K562 (cell line): ENCODE measurements around the gene NMS. TPM values are rescaled to one million over a fixed set of nuclear protein-coding genes. Genes with fewer than 3 reads are reported as not detected.

ENCODE experiments used
- ATAC-seq: fragments of 200-7000 bp; cut with Tn5 transposase; 3 replicates; pipeline ENCODE4 v1.9.1; 2020; ENCODE audit warnings: moderate library complexity
- BruUV-seq: library from RNA; stranded (reverse); fragments of 400-500 nt; replicated peaks from 2 replicates; lab custom pipeline; 2021; lab: Mats Ljungman, UMichigan
- CTCF ChIA-PET: fragments of 300-600 bp; formaldehyde crosslinking; extraction: SDS; loops from one replicate; lab custom pipeline; 2021; ENCODE audit warnings: low intra/inter-chr PET ratio; lab: Yijun Ruan, JAX
- POLR2A ChIA-PET: fragments of 300-600, 350-650 bp; sonication (Branson Sonifier 250); formaldehyde crosslinking; extraction: SDS; loops from one replicate; lab custom pipeline; 2021; ENCODE audit warnings: antibody characterized with exemption, inconsistent platforms; lab: Yijun Ruan, JAX
- DNase-seq, 4 experiments: peaks; one replicate each; pipeline versions ENCODE4 v3.0.0 to v3.0.0-alpha.2; 2011 to 2018; ENCODE audit warnings: low spot score in 3 of 4, mixed read lengths in 3 of 4; ENCODE audit errors: extremely low read depth in 1 of 4
- FAIRE-seq: peaks from 2 replicates; lab custom pipeline; 2011; peaks lifted over from hg19 to GRCh38; lab: Jason Lieb, UNC
- H2AFZ ChIP-seq: 2 replicates; pipeline ENCODE4 v1.6.0; 2011; ENCODE audit warnings: low read depth, low read length, control low read depth, inconsistent platforms
- H3K27ac ChIP-seq: fragments of 200-600 bp; 3 replicates; pipeline ENCODE4 v1.8.0; 2011; ENCODE audit warnings: low read depth, mild to moderate bottlenecking, control low read depth, inconsistent platforms, low read length, moderate library complexity, mixed read lengths; ENCODE audit errors: extremely low read depth
- H3K27me3 ChIP-seq, 2 experiments: fragments of 300-600 bp in 1 of 2; 2 replicates in 1 of 2; 3 replicates in 1 of 2; pipeline versions ENCODE4 v1.6.0 to v1.8.0; 2011; ENCODE audit warnings: inconsistent platforms in 2 of 2, low read length in 2 of 2, mild to moderate bottlenecking in 1 of 2, mixed read lengths in 1 of 2, moderate library complexity in 1 of 2; ENCODE audit not compliant: control insufficient read depth in 2 of 2, insufficient read depth in 2 of 2
- H3K36me3 ChIP-seq: fragments of 300-600 bp; 3 replicates; pipeline ENCODE4 v1.8.0; 2011; ENCODE audit warnings: mild to moderate bottlenecking, low read length, inconsistent platforms; ENCODE audit not compliant: control insufficient read depth, insufficient read depth
- H3K4me1 ChIP-seq, 2 experiments: fragments of 200-600 bp in 1 of 2; replicated peaks in 1 of 2; 2 replicates in 1 of 2; 3 replicates in 1 of 2; pipeline versions ENCODE4 v1.5.1 to v1.8.0; 2011; ENCODE audit warnings: inconsistent platforms in 2 of 2, low read length in 2 of 2, mild to moderate bottlenecking in 1 of 2, mixed read lengths in 1 of 2, moderate library complexity in 1 of 2; ENCODE audit not compliant: control insufficient read depth in 2 of 2, insufficient read depth in 2 of 2
- H3K4me2 ChIP-seq: 2 replicates; pipeline ENCODE4 v1.6.1; 2011; ENCODE audit warnings: low read length, control low read depth, inconsistent platforms, mixed read lengths; ENCODE audit not compliant: insufficient read depth
- H3K4me3 ChIP-seq: fragments of 200-600 bp; sonication (generic), shearing (Covaris generic); 2 replicates; pipeline ENCODE4 v1.5.1; 2016; ENCODE audit warnings: control low read depth, inconsistent platforms
- H3K79me2 ChIP-seq: fragments of 200-600 bp; 3 replicates; pipeline ENCODE4 v1.8.0; 2011; ENCODE audit warnings: low read length, inconsistent platforms; ENCODE audit not compliant: control insufficient read depth, insufficient read depth
- H3K9ac ChIP-seq, 2 experiments: 2 replicates each; pipeline versions ENCODE4 v1.6.0 to v1.6.1; 2011; ENCODE audit warnings: low read depth in 2 of 2, low read length in 2 of 2, control low read depth in 1 of 2, inconsistent platforms in 1 of 2, mild to moderate bottlenecking in 1 of 2, mixed read lengths in 1 of 2; ENCODE audit not compliant: insufficient read depth in 1 of 2
- H3K9me1 ChIP-seq: one replicate; pipeline ENCODE4 v1.6.0; 2011; ENCODE audit warnings: inconsistent platforms, mild to moderate bottlenecking, low read length, moderate library complexity; ENCODE audit not compliant: control insufficient read depth, insufficient read depth
- H3K9me3 ChIP-seq: replicated peaks from 2 replicates; pipeline ENCODE4 v1.5.1; 2011; ENCODE audit warnings: low read depth, low read length, inconsistent platforms; ENCODE audit not compliant: control insufficient read depth, insufficient read depth
- H4K20me1 ChIP-seq: replicated peaks from 2 replicates; pipeline ENCODE4 v1.6.1; 2011; ENCODE audit warnings: low read length, inconsistent platforms, mixed read lengths; ENCODE audit not compliant: control insufficient read depth, insufficient read depth
- BRD9 ChIP-seq: fragments of 450-650 bp; IDR thresholded peaks from 2 replicates; pipeline ENCODE4 v1.6.1; 2018; ENCODE audit warnings: low read depth; ENCODE audit not compliant: partially characterized antibody
- CBX3 ChIP-seq, 2 experiments: IDR thresholded peaks; 1 replicate in 1 of 2; 2 replicates in 1 of 2; pipeline ENCODE4 v1.6.1; 2012; ENCODE audit warnings: inconsistent platforms in 2 of 2, low read length in 2 of 2, borderline replicate concordance in 1 of 2, control low read depth in 1 of 2
- CEBPB ChIP-seq: fragments of 450-650 bp; IDR thresholded peaks from 2 replicates; pipeline ENCODE4 v1.6.1; 2016; ENCODE audit warnings: missing genetic modification characterization, missing compliant biosample characterization
- CGGBP1 ChIP-seq: fragments of 250-450 bp; sonication (Bioruptor Pico); IDR thresholded peaks from 2 replicates; pipeline ENCODE4 v1.9.0; 2021; ENCODE audit warnings: mild to moderate bottlenecking
- DNMT1 ChIP-seq: fragments of 450-650 bp; IDR thresholded peaks from 2 replicates; pipeline ENCODE4 v1.6.1; 2016; ENCODE audit warnings: antibody characterized with exemption, mild to moderate bottlenecking
- GABPB2 ChIP-seq: fragments of 250-450 bp; sonication (Bioruptor Pico); conservative IDR thresholded peaks from 2 replicates; pipeline ENCODE4 v1.5.1; 2021; ENCODE audit warnings: mild to moderate bottlenecking
- PPARD ChIP-seq: fragments of 250-450 bp; sonication (Bioruptor Pico); IDR thresholded peaks from 2 replicates; pipeline ENCODE4 v1.8.0; 2022; ENCODE audit warnings: inconsistent platforms, mild to moderate bottlenecking, moderate library complexity
- TCF7L2 ChIP-seq: fragments of 150-350 bp; IDR thresholded peaks from 2 replicates; pipeline ENCODE4 v1.6.1; 2016; ENCODE audit warnings: low read depth, mild to moderate bottlenecking, low read length, moderate library complexity
- XRCC3 ChIP-seq: fragments of 450-650 bp; IDR thresholded peaks from 2 replicates; pipeline ENCODE4 v1.6.1; 2017; ENCODE audit warnings: mild to moderate bottlenecking, moderate library complexity
- ZNF280A ChIP-seq: fragments of 450-650 bp; IDR thresholded peaks from 2 replicates; pipeline ENCODE4 v1.6.1; 2018; ENCODE audit warnings: mild to moderate bottlenecking, low read depth; ENCODE audit not compliant: partially characterized antibody
- WGBS: fragments of 100-300 bp; shearing (Covaris generic); methylation state at CpG from one replicate; pipeline ENCODE4 v1.1.6; 2016; ENCODE audit warnings: low coverage, mixed read lengths; ENCODE audit not compliant: insufficient coverage; ENCODE audit errors: missing lambda C conversion rate; 5-methylcytosine and 5-hydroxymethylcytosine counted together
- in situ Hi-C: fragments of 300-500 bp; cut with MboI; formaldehyde crosslinking; loops from 4 replicates; pipeline ENCODE4 v1.15.0; 2018; ENCODE audit warnings: inconsistent platforms, mixed read lengths
- intact Hi-C: fragments of 100-400 bp; cut with micrococcal nuclease; formaldehyde crosslinking; loops from 2 replicates; pipeline ENCODE4 v1.14.2; 2022
- polyA plus RNA-seq, 8 experiments: library from polyadenylated mRNA; depleted of rRNA in 4 of 8; stranded (reverse) in 5 of 8; unstranded in 3 of 8; fragments of >200 nt; fragmentation: Nextera tagmentation in 2 of 8; fragmentation: Illumina TruSeq in 1 of 8; extraction: Ambion mirVana in 2 of 8; extraction: Trizol in 1 of 8; gene quantifications; 2 replicates each; pipeline versions ENCODE4 v1.2.1 to v1.2.3, GENCODE V29; 2011 to 2014; ENCODE audit warnings: inconsistent platforms in 1 of 8, missing spikeins in 1 of 8
- total RNA-seq, 7 experiments: library from RNA; depleted of rRNA in 6 of 7; stranded (reverse); fragments of >200 nt in 6 of 7; fragmentation: Illumina TruSeq in 2 of 7; extraction: Trizol in 2 of 7; gene quantifications; 2 replicates each; pipeline versions ENCODE4 v1.2.1 to v1.2.3, GENCODE V29; 2011 to 2021; ENCODE audit warnings: low replicate concordance in 1 of 7

The NMS gene
- total and polyA plus RNA-seq, 9 of the 15 experiments (the other 6 are each of a cell fraction or from before 2014, with no cell fraction given) = not detected

DNA sequence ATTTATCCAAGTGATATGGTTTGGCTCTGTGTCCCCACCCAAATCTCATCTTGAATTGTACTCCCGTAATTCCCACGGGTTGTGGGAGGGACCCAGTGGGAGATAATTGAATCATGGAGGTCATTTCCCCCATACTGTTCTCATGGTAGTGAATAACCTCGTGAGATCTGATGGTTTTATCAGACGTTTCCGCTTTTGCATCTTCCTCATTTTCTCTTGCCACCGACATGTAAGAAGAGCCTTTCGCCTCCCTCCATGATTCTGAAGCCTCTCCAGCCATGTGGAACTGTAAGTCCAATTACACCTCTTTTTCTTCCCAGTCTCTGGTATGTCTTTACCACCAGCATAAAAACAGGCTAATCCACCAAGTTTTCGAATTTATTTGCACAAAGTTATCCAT, 32.5 kb upstream of the NMS start:
- DNase-seq (no peak), FAIRE-seq (no peak), ATAC-seq (no peak)
- no peak for TF ChIP-seq PPARD (CRISPR knock-in tag)
- no peak for TF ChIP-seq DNMT1
- TF ChIP-seq BRD9 = no peak
- no peak for TF ChIP-seq XRCC3
- TF ChIP-seq CBX3 (IDR thresholded peaks at IDR 0.05; ENCODE audit: borderline replicate concordance in 1 of 2, low read length in 2 of 2) = no peak
- TF ChIP-seq TCF7L2 = no peak
- no peak for TF ChIP-seq GABPB2 (CRISPR knock-in tag)
- no peak for TF ChIP-seq CGGBP1 (CRISPR knock-in tag)
- no peak for TF ChIP-seq CEBPB
- TF ChIP-seq ZNF280A = no peak
- intact Hi-C loops (no loop called here), in situ Hi-C loops (no loop called here)
- no peak overlapping the region for H2AFZ ChIP-seq
- POLR2A ChIA-PET = no interaction called here
- no peaks in the 10 kb centered on the region for H3K9me1 ChIP-seq
- H4K20me1 ChIP-seq = no peaks in the 10 kb centered on the region
- no TSS peak for BruUV-seq
- WGBS = 6% methylated on average over 8 of the region's 8 CpGs
- H3K27me3 ChIP-seq = peaks cover 0 to 13% of the 10 kb centered on the region in 2 experiments; a peak in 4 of 5 replicates
- H3K27ac ChIP-seq = no peak overlapping the region
- H3K4me3 ChIP-seq = no peak overlapping the region
- CTCF ChIA-PET = no interaction called here
- no peaks in the 10 kb centered on the region for H3K4me1 ChIP-seq
- no peaks in the 10 kb centered on the region for H3K9me3 ChIP-seq
- no peak overlapping the region for H3K4me2 ChIP-seq
- H3K79me2 ChIP-seq = no peaks in the 10 kb centered on the region
- no peak overlapping the region for H3K9ac ChIP-seq
- H3K36me3 ChIP-seq = no peaks in the 10 kb centered on the region
